Osteocyte (in vitro differentiated cells): Measurements from ENCODE around the gene TTC23L. TPM values are rescaled to one million over a fixed set of nuclear protein-coding genes. Genes with fewer than 3 reads are reported as not detected.

Experiments used
- DNase-seq: peaks from one replicate; pipeline ENCODE4 v3.0.0; 2021; ENCODE audit warnings: mixed read lengths; ENCODE audit not compliant: unreplicated experiment; ENCODE audit errors: extremely low spot score
- H3K27ac Mint-ChIP-seq: one replicate; pipeline ENCODE4 v1.8.0; 2021; ENCODE audit warnings: mild to moderate bottlenecking, mixed read lengths; ENCODE audit not compliant: unreplicated experiment
- H3K27me3 Mint-ChIP-seq: one replicate; pipeline ENCODE4 v1.8.0; 2021; ENCODE audit warnings: mixed read lengths; ENCODE audit not compliant: unreplicated experiment
- H3K36me3 Mint-ChIP-seq: one replicate; pipeline ENCODE4 v1.8.0; 2021; ENCODE audit warnings: mixed read lengths; ENCODE audit not compliant: unreplicated experiment
- H3K4me1 Mint-ChIP-seq: one replicate; pipeline ENCODE4 v1.8.0; 2021; ENCODE audit warnings: mixed read lengths; ENCODE audit not compliant: unreplicated experiment
- H3K4me3 Mint-ChIP-seq: one replicate; pipeline ENCODE4 v1.8.0; 2021; ENCODE audit warnings: mild to moderate bottlenecking, moderate library complexity, mixed read lengths; ENCODE audit not compliant: unreplicated experiment
- H3K9me3 Mint-ChIP-seq: one replicate; pipeline ENCODE4 v1.8.0; 2021; ENCODE audit warnings: mixed read lengths; ENCODE audit not compliant: unreplicated experiment
- CTCF ChIP-seq: fragments of 200-600 bp; sonication (generic); IDR thresholded peaks from 2 replicates; pipeline ENCODE4 v1.5.0; 2021; ENCODE audit warnings: antibody characterized with exemption, mild to moderate bottlenecking, moderate library complexity
- long read RNA-seq: library from polyadenylated mRNA; unstranded; transcript quantifications from one replicate; pipeline ENCODE4 v2.0.0, GENCODE V29; 2021
- total RNA-seq: library from RNA; stranded (reverse); gene quantifications from 2 replicates; pipeline ENCODE4 v1.2.1, GENCODE V29; 2021

The TTC23L gene
- 0.59 TPM in 1 of 2 replicates, not detected in the other for total RNA-seq
- long read RNA-seq, partial matches to known transcripts = 0 of 2 reads
- long read RNA-seq, other reads (novel, unspliced or antisense) = 1 of 2 reads

- H3K27me3 Mint-ChIP-seq = no peaks in the 10 kb centered on the region
- no peaks in the 10 kb centered on the region for H3K36me3 Mint-ChIP-seq
- H3K4me3 Mint-ChIP-seq = peak within 1 kb of the TSS; percentile 87
- DNase-seq = peak; percentile 89
- no peaks in the 10 kb centered on the region for H3K9me3 Mint-ChIP-seq
- peaks cover 13% of the 10 kb centered on the region for H3K4me1 Mint-ChIP-seq
- no peak for TF ChIP-seq CTCF
- H3K27ac Mint-ChIP-seq = peak within 1 kb of the TSS; percentile 81
Measured at GRCh38 chr5:34838785-34839714, at the start of gene TTC23L. Gene TTC23L (plus strand): TSS chr5:34839164. CDS start chr5:34840672, 1,508 bp downstream.

GRCh38 chr5:34789639-34790038 lies 49.3 kb upstream of the TTC23L start:
- Mint-ChIP-seq H3K36me3 (peaks cover 10% of the 10 kb centered on the region), H3K27ac (no peak overlapping the region), H3K4me3 (no peak overlapping the region), H3K9me3 (peaks cover 4% of the 10 kb centered on the region), H3K4me1 (peaks cover 2% of the 10 kb centered on the region), H3K27me3 (no peaks in the 10 kb centered on the region)
- no peak for TF ChIP-seq CTCF
- no peak for DNase-seq

- no peak overlapping the region for H3K4me3 Mint-ChIP-seq
- DNase-seq = no peak
- no peaks in the 10 kb centered on the region for H3K27me3 Mint-ChIP-seq
- H3K27ac Mint-ChIP-seq = no peak overlapping the region
- peaks cover 4% of the 10 kb centered on the region for H3K9me3 Mint-ChIP-seq
- peaks cover 2% of the 10 kb centered on the region for H3K4me1 Mint-ChIP-seq
- no peak for TF ChIP-seq CTCF
- peaks cover 10% of the 10 kb centered on the region for H3K36me3 Mint-ChIP-seq
Measured at GRCh38 chr5:34790069-34790468, 48.9 kb upstream of the TTC23L start.

GRCh38 chr5:34791761-34792244 lies 47.2 kb upstream of the TTC23L start:
- no peak overlapping the region for H3K27ac Mint-ChIP-seq
- no peak for DNase-seq

More at GRCh38 chr5:34791761-34792244, 47.2 kb upstream of the TTC23L start:
- Mint-ChIP-seq H3K27me3 (no peaks in the 10 kb centered on the region), H3K9me3 (no peaks in the 10 kb centered on the region), H3K36me3 (peaks cover 6% of the 10 kb centered on the region), H3K4me3 (no peak overlapping the region), H3K4me1 (peaks cover 2% of the 10 kb centered on the region)
- no peak for TF ChIP-seq CTCF
